Smooth muscle cell (in vitro differentiated cells): Measurements from ENCODE around the gene COPA. TPM values are rescaled to one million over a fixed set of nuclear protein-coding genes. Genes with fewer than 3 reads are reported as not detected.

Experiments
- DNase-seq: peaks from one replicate; lab custom pipeline; 2025; ENCODE audit not compliant: unreplicated experiment; lab: John Stamatoyannopoulos, UW
- H2AFZ ChIP-seq: fragments of 200-600 bp; sonication (generic); 2 replicates; pipeline ENCODE4 v1.6.0; 2016; ENCODE audit warnings: antibody characterized with exemption, low read depth, mild to moderate bottlenecking
- H3F3A ChIP-seq: fragments of 200-600 bp; sonication (generic); 2 replicates; pipeline ENCODE4 v1.6.0; 2017; ENCODE audit warnings: antibody characterized with exemption, low read depth
- H3K27ac ChIP-seq: fragments of 200-600 bp; sonication (generic); 2 replicates; pipeline ENCODE4 v1.5.1; 2016; ENCODE audit warnings: low read depth, mild to moderate bottlenecking
- H3K27me3 ChIP-seq: fragments of 200-600 bp; sonication (generic); 2 replicates; pipeline ENCODE4 v1.6.1; 2016; ENCODE audit warnings: low read depth, mild to moderate bottlenecking
- H3K36me3 ChIP-seq: fragments of 200-600 bp; sonication (generic); 2 replicates; pipeline ENCODE4 v1.5.1; 2016; ENCODE audit warnings: low read depth
- H3K4me1 ChIP-seq: fragments of 200-600 bp; sonication (generic); 2 replicates; pipeline ENCODE4 v1.5.1; 2016; ENCODE audit warnings: low read depth
- H3K4me2 ChIP-seq: fragments of 200-600 bp; sonication (generic); 2 replicates; pipeline ENCODE4 v1.6.0; 2016; ENCODE audit warnings: mild to moderate bottlenecking
- H3K4me3 ChIP-seq: fragments of 200-600 bp; sonication (generic); 2 replicates; pipeline ENCODE4 v1.5.1; 2016; ENCODE audit warnings: mild to moderate bottlenecking
- H3K79me2 ChIP-seq: fragments of 200-600 bp; sonication (generic); 2 replicates; pipeline ENCODE4 v1.6.0; 2016; ENCODE audit warnings: low read depth, mild to moderate bottlenecking
- H3K9ac ChIP-seq: fragments of 200-600 bp; sonication (generic); 2 replicates; pipeline ENCODE4 v1.6.0; 2016; ENCODE audit warnings: low read depth
- H3K9me3 ChIP-seq: fragments of 200-600 bp; sonication (generic); replicated peaks from 2 replicates; pipeline ENCODE4 v1.5.1; 2016; ENCODE audit warnings: low read depth
- H4K20me1 ChIP-seq: fragments of 200-600 bp; sonication (generic); 2 replicates; pipeline ENCODE4 v1.6.0; 2016; ENCODE audit warnings: low read depth
- WGBS: methylation state at CpG from one replicate; pipeline ENCODE4 v1.1.7; 2016; ENCODE audit warnings: low lambda C conversion rate; 5-methylcytosine and 5-hydroxymethylcytosine counted together
- polyA plus RNA-seq: library from polyadenylated mRNA; unstranded; fragments of >200 nt; fragmentation: Nextera tagmentation; extraction: Ambion mirVana; gene quantifications from 2 replicates; pipeline ENCODE4 v1.2.1, GENCODE V29; 2016
- total RNA-seq: library from RNA; depleted of rRNA; stranded (reverse); fragments of >200 nt; gene quantifications from 2 replicates; pipeline ENCODE4 v1.2.3, GENCODE V29; 2014
- TF ChIP-seq, protein P1 (sequence below): fragments of 200-600 bp; sonication (generic); IDR thresholded peaks from 2 replicates; pipeline ENCODE4 v1.5.1; 2017; ENCODE audit warnings: borderline replicate concordance, mild to moderate bottlenecking, antibody characterized with exemption; ENCODE audit not compliant: insufficient read depth, poor library complexity, severe bottlenecking

COPA gene
- total and polyA plus RNA-seq, 2 experiments from 2014 or later = 171 to 196 TPM

DNA sequence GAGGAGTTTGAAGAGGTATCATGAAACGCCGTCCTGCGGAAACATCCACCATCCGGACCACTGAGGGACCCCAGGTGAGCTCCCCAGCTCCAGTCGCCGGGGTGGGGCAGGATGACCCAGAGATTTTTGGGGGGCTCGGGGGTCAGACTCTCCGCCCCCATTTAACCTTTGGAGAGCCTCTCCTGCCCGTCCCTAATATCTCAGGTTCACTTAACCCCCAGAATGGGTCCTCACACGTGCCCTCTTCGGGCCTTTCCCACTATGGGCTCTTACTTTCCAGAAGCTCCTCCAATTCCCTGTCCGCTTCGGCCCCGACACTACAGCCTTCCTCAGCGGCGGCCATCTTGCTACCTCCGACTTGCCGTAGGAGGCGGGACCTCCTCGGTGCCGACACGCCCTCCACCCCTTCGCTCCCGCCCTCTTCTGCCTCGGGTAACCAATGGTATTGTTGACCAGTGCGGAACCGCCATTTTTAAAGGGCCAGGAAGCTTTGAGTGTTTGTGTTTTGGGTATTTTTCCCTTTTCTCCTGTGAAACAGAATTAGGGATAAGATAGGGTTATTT is 58.2 kb downstream of the COPA start, which contains the start of gene PEX19:
TSS of gene PEX19 (minus strand) at position 352 of the 563 bp plus-strand sequence. CDS start at position 343, 9 bp downstream.
- Histone ChIP-seq H3K9ac (peak within 1 kb of the TSS; percentile 85), H3K36me3 (peaks cover 13% of the 10 kb centered on the region), H2AFZ (no peak within 1 kb of the TSS), H3K9me3 (no peaks in the 10 kb centered on the region), H3K4me3 (peak within 1 kb of the TSS; percentile 82), H3F3A (peaks cover 17% of the 10 kb centered on the region), H3K4me1 (peaks cover 15% of the 10 kb centered on the region), H3K79me2 (peaks cover 12% of the 10 kb centered on the region), H3K27me3 (no peaks in the 10 kb centered on the region), H3K4me2 (peak within 1 kb of the TSS; percentile 94), H3K27ac (peak within 1 kb of the TSS; percentile 67), H4K20me1 (peaks cover 2% of the 10 kb centered on the region)
- WGBS = 2% methylated on average over 27 of the region's 27 CpGs
- TF ChIP-seq, protein P1, sequence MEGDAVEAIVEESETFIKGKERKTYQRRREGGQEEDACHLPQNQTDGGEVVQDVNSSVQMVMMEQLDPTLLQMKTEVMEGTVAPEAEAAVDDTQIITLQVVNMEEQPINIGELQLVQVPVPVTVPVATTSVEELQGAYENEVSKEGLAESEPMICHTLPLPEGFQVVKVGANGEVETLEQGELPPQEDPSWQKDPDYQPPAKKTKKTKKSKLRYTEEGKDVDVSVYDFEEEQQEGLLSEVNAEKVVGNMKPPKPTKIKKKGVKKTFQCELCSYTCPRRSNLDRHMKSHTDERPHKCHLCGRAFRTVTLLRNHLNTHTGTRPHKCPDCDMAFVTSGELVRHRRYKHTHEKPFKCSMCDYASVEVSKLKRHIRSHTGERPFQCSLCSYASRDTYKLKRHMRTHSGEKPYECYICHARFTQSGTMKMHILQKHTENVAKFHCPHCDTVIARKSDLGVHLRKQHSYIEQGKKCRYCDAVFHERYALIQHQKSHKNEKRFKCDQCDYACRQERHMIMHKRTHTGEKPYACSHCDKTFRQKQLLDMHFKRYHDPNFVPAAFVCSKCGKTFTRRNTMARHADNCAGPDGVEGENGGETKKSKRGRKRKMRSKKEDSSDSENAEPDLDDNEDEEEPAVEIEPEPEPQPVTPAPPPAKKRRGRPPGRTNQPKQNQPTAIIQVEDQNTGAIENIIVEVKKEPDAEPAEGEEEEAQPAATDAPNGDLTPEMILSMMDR = no peak
- DNase-seq = peak; percentile 71

DNA sequence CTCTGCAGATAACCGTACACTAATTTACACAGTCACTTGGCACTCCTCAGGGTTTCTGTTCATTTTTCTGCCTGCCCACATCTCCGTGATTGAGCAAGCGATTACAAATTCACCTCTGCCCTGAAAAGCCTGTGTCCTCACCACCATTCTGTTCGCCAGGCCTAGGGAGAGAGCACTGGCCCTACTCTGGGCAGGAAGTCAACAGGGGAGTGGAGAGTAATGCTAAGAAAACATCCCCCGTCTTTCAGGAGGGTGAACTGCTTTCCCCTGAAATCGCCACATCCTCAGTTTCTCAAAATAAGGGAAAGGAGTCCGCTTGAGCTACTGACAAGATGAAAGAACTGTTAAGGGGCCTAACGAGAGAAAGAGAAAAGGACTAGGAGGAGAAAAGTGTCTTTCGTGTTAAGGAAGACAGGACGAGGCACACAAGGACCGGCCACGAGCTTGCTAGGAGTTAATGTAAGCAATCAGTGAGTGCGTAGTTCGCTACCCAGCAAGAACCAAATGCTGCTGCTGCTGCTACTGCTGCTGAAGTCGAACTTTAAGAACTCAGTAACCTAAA is 58.7 kb downstream of the COPA start:
- peaks cover 15% of the 10 kb centered on the region for H3K4me1 ChIP-seq
- no peaks in the 10 kb centered on the region for H4K20me1 ChIP-seq
- H3K79me2 ChIP-seq = peaks cover 12% of the 10 kb centered on the region
- peak overlapping the region; percentile 82 for H3K4me3 ChIP-seq
- TF ChIP-seq, protein P1 = no peak
- H3K27me3 ChIP-seq = no peaks in the 10 kb centered on the region
- peaks cover 14% of the 10 kb centered on the region for H3K36me3 ChIP-seq
- H3K4me2 ChIP-seq = peak overlapping the region; percentile 94
- H3F3A ChIP-seq = peaks cover 13% of the 10 kb centered on the region
- peak overlapping the region; percentile 85 for H3K9ac ChIP-seq
- DNase-seq = no peak
- H3K27ac ChIP-seq = peak overlapping the region; percentile 67
- H3K9me3 ChIP-seq = no peaks in the 10 kb centered on the region
- WGBS = 10% methylated on average over 15 of the region's 15 CpGs
- H2AFZ ChIP-seq = no peak overlapping the region

DNA sequence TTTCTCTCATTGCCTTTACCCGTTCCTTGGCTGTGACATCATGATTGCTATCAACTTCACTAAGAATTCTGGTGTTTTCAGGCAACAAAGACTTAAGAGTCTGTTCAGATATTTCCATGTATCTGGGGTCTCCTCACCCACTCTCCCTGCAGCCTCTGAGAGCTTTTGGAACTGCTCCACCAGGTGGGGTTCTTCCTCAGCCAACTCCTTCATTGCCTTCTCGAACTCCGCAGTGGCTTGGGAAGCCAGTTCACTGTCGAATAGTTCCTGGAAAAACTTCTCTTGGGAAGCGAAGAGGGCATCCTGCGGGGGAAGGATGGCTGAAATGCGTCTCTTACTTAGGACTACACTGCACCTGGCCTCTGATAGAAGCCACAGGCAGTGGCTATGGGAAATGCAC is 60.2 kb downstream of the COPA start:
- Histone ChIP-seq H3K4me3 (no peak overlapping the region), H3K9me3 (no peaks in the 10 kb centered on the region), H3K27me3 (no peaks in the 10 kb centered on the region), H3K4me1 (peaks cover 15% of the 10 kb centered on the region), H3K79me2 (peaks cover 12% of the 10 kb centered on the region), H2AFZ (no peak overlapping the region), H3K4me2 (no peak overlapping the region), H3K27ac (no peak overlapping the region), H3F3A (peaks cover 9% of the 10 kb centered on the region), H4K20me1 (no peaks in the 10 kb centered on the region), H3K36me3 (peaks cover 19% of the 10 kb centered on the region), H3K9ac (no peak overlapping the region)
- no peak for DNase-seq
- TF ChIP-seq, protein P1 = no peak
- 92% methylated on average over 7 of the region's 7 CpGs for WGBS
